NCI-H187 (cell line): ENCODE data around the gene SLC30A1.

Experiments
- DNase-seq, 2 experiments: peaks; one replicate each; lab custom pipeline; 2025; lab: John Stamatoyannopoulos, UW

The SLC30A1 gene

DNA sequence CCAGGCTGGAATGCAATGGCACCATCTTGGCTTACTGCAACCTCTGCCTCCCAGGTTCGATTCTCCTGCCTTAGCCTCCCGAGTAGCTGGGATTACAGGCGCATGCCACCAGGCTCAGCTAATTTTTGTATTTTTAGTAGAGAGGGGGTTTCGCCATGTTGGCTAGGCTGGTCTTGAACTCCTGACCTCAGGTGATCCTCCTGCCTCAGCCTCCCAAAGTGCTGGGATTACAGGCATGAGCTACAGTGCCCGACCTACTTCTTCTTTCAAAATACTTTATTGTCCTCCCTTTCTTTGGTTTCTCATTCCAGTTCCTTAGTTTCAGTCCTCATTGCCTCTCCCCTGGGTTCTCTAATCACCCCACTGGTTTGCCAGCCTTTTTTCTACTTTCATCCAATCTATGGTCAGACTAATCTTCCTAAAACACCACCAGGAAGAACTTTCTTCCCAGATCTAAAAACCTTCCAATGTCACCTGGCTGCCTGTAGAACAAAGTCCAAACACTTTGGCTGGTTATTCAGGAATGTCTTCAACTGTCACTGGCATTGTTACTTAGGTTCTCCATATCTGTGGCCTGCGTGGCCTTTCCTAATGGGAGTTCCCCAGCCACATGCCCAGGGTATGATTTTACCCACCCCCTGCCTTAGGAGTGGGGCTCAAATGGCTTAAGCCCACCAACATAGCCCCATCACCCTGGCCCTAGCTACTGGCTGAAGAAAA lies 29.0 kb upstream of the SLC30A1 start:
- DNase-seq: no peak

GRCh38 chr1:211606914-211607753 lies 28.2 kb upstream of the SLC30A1 start:
- no peak for DNase-seq

- no peak for DNase-seq
Observed at GRCh38 chr1:211606332-211606913, 27.5 kb upstream of the SLC30A1 start.

DNA sequence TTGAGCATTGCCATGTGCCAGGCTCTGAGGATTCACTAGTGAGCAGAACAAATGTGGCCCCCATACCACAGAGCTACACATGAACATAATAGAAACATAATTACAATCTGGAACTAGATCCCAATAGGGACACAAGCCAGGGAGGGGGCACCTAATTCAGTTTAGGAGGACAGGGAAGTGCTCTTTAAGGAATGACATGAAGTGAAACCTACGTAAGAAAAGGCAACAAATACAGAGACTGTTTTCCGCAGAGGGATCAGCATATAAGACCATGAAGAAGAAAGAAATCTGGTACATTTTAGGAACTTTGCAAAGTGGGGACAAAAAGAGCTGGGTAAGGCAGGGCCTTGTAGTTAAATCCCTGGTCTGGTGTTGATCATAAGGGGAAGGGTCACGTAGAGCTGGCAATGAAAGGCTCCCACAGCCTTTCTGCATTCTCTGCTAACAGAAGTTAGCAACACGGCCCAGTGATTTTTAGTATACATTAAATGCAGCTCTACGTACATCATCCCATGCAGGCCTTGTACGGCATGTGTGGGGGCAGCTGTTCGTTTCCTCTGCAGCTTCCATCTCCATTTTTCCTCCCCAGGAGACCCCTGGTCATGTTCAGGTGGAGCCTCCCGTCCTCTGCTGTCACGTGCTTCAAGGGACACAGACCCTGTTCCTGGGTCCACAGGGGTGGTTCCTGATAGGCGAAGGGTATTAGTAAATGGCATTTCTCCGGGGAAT lies 26.8 kb upstream of the SLC30A1 start:
- DNase-seq: no peak

- DNase-seq: no peak
Observed at GRCh38 chr1:211605034-211605433, 26.1 kb upstream of the SLC30A1 start.

DNA sequence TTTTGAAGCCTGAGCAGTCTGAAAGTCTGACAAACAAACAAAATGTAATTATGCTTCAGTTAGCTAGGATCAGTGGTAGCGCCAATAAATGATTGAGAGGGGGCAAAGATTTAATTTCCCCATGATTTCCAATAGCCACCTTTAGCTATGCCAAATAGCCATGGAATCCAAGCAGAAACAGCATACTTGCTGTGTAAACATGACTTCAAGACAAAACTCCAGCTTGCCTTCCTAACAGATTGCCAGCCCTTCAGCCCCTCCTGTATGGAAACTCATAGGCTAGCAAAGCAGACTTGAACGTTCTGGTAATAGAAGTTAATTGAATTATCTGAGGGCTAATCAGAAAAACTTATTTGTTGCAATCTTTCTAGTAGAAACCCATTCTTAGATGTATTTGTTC lies 25.6 kb upstream of the SLC30A1 start:
- DNase-seq: no peak

DNA sequence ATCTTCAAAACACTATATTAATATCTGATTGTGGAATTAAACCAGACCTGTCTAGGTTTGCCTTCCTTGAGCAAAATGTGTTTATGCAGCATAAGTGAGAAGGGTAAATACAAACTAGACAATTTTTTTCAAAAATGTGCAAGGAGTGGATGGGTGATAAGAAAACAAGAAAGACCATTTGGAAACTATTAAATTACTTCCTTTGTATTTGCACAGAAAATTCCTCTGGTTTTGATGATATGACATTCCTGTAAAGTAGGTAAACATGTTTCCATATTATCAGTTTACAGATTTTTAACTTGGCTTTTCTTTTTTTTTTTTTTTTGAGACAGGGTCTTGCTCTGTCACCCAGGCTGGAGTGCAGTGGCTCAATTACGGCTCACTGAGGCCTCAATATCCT lies 24.8 kb upstream of the SLC30A1 start:
- no peak for DNase-seq

DNA sequence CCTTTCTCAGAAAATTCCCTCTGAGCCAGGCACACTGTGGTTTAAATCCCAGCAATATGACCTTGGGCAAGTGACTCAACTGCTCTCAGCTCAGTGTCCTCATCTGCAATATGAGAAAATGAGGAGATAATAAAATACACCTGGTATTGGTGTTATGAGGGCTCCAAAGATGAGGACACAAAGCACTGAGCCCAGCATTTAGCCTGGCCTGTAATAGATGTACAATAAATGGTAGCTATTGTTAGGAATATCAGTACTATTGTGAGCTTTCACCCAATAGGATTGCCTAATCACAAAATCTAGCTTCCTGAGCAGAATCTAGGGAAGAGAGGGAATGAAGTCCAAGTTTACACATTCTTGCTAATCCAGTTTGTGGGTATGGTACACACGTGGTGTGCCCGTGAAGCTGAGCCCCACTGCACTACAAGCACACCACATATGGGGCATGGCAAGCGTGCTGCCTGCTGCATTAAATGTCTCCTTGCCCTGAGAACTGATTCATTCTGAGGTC lies 24.3 kb upstream of the SLC30A1 start:
- no peak for DNase-seq

DNA sequence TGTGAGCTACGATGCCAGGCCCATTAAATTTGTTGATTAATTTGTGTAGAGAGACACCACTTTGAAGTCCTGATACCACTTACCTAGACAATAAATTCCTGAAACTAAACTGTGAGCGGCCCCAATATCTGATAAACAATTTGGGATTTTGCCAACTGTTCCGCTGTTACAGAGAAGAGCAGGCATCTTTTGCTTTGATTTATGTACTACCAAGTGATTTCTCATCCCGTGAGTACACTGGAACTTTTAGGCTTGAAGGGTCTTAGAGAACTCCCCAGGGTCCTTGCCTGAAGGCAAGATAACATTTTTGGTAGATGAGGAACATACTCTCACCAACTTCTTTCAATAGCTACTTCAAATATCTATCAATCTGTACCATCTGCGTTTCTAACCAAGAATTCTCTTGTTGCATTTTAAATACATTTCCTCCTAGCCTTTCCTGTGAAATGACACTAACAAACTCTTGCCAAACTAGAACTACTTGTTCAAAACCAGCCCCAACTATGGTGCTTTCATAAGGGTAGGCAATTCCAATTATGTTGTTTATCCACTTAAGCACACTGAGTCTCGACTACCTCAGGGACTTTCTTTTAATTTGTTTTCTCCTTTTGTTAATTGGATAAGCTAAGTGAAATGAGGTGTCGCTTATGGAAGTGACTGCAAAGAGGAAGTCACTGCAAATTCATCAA lies 23.2 kb upstream of the SLC30A1 start:
- DNase-seq: no peak

GRCh38 chr1:211601159-211601558 lies 22.2 kb upstream of the SLC30A1 start:
- no peak for DNase-seq

GRCh38 chr1:211599250-211599649 lies 20.3 kb upstream of the SLC30A1 start:
- DNase-seq: no peak

DNA sequence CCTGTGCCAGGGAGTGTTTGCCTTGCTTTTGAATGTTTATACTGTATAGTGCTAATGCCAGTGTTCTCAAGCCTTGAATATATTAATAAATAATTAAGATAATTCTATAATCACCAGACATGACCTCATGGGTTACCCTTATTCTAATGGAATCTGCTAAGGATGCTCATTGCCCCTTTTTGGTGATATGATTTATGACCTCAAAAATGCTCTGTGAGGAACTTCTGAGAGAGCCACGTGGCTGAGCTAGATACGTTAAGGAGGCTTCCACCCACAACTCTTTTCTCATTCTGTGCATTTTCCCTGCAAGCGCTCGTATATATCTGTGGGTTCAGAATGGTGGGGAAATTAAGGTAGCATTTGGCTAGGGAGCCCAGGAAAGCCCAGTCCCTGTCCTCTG lies 19.6 kb upstream of the SLC30A1 start:
- no peak for DNase-seq

GRCh38 chr1:211596418-211597181 lies 17.6 kb upstream of the SLC30A1 start:
- no peak for DNase-seq

GRCh38 chr1:211595419-211595818 lies 16.5 kb upstream of the SLC30A1 start:
- DNase-seq: no peak

GRCh38 chr1:211591980-211592493 lies 13.1 kb upstream of the SLC30A1 start:
- no peak for DNase-seq

GRCh38 chr1:211589782-211590721 lies 11.1 kb upstream of the SLC30A1 start:
- DNase-seq: no peak

GRCh38 chr1:211588711-211589110 lies 9.8 kb upstream of the SLC30A1 start:
- no peak for DNase-seq

DNA sequence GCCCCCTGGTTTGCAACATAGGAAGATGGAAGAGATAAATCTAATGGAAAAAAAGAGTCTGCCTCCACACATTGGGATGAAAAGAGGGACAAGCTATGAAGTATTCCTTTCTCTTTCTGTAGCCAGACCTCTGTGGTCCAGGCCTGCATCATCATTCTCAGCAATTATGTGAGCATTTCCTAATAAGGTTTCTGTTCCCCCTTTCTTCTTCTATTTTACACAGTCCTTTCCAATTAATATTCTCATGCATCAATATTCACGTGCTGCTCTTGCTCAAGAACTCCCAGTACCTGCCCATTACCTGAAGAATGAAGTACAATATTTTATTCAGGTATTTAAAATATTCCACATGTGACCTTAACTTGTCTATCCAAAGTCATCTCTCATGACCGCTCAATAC lies 8.2 kb upstream of the SLC30A1 start:
- DNase-seq: no peak

DNA sequence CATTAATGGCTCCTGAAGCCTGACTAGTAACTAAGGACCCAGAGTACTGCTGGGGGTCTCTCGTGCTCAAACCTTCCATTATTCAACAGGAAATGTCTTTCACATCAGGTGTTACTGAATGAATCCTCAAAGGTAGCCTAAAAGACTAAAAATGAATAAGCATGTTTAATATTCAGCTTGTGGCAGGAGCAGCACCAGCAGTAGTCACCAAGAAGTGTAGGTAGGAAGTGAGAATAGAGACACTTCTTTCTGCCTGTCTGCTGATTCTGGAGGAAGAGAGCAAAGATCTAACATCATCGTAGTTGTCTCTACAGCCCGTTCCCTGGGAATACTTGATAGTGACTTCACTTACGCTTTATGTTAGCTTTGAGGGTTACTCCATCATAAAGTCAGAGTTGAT lies 7.6 kb upstream of the SLC30A1 start:
- no peak for DNase-seq
